SIG-M5 treated with dmso at 0.1 percent for 504 hours (cell line): ENCODE results near the gene AMZ2.
"Not testable (repeated sequence)": the region's sequence is repeated elsewhere in the genome, so short reads cannot be mapped to it uniquely, and the experiment has no call there.

ENCODE experiments used
- DNase-seq: peaks from one replicate; lab custom pipeline; 2025; ENCODE audit not compliant: unreplicated experiment; lab: John Stamatoyannopoulos, UW

Gene AMZ2

DNA sequence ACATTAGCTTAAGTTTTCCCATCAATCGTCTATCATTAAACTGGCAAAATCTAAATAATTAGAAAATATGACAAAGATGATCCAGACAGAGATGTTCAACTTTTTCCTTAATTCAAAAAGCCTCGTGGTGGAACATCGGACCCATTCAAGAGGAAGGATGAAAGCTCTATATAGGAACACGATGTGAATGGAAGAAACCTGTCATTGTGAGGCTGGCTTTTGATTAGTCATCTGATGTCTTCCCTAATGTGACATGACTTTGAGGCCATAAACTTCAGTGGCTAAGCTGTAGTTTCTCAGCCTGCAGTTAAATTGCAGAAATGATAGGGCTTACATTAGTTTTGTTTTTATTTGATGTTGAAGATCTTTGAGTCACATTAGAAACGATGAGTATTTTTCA, 1.0 kb downstream of the AMZ2 start:
- DNase-seq: peak; percentile 39

GRCh38 chr17:68249354-68249765, 1.5 kb downstream of the AMZ2 start:
- no peak for DNase-seq

DNA sequence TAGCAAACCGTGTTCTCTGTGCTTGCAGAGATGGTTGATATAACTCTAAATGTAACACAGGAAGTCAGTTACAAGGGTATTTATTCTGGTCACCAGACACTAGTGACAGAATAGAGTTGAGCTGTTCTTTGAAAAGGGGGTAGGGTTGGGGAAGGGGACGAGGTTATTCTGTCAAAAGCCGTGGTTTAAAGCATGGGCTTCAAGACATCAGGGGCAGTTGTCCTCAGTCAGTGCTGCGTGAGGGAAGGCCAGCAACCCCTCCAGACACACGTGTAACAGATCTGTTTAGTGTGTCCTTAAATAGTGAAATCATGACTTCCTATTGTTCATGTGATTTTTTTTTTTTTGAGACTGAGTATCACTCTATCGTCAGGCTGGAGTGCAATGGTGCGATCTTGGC, 5.6 kb downstream of the AMZ2 start:
- not testable (repeated sequence) for DNase-seq

DNA sequence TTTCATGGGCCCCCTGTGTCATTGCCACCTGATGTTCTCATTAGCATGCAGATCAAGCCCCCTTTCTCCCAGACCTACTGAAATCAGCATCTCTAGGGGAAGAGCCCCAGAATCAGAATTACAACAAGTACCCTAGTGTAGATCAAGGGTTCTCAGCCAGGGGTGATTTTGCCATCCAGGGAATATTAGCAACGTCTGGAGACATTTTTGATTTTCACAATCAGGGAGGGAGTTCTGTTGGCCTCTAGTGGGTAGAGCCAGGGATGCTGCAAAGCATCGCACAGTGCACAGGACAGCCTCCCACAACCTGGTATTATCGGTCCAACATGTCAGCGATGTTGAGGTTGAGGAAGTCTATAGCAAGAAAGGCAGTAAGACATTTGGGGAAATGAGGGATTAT, 7.3 kb downstream of the AMZ2 start:
- DNase-seq: no peak

DNA sequence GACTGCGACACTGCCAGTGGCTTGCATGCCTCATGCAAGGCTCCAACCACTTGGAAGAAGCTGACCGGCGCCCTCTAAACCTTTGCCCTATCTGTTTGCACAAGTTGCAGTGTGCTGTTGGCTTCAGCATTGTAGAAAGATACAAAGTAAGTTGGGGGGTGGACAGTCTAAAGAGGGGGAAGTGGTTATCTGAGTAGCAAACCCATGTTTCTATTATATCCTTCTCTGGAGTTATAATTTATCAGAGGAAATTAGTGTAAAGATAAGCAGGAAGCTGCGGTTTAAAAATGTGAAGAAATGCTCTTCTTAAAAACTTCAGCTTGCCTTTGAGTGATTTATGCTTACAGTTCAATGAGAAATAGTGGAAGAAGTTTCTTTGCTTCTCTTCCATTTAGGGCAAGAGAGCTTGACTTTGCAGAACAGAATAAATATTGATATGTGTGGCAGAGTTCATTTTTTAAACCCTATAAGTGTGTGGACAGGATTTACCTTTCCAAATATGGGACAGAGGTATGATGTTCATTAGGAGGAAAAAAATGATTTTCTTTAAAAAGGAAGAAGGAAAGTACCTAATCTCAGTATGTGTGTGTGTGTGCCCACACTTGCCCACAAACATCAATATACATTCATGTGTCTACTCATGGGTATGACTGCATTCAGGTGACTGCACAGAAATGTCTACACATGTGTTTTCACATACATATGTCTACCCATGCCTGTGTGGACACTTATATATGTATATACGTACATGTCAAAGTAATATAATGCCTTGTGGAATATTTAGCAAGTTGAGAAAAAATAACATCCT, 8.1 kb downstream of the AMZ2 start:
- DNase-seq: no peak

GRCh38 chr17:68256701-68257100, 8.9 kb downstream of the AMZ2 start:
- DNase-seq: not testable (repeated sequence)

DNA sequence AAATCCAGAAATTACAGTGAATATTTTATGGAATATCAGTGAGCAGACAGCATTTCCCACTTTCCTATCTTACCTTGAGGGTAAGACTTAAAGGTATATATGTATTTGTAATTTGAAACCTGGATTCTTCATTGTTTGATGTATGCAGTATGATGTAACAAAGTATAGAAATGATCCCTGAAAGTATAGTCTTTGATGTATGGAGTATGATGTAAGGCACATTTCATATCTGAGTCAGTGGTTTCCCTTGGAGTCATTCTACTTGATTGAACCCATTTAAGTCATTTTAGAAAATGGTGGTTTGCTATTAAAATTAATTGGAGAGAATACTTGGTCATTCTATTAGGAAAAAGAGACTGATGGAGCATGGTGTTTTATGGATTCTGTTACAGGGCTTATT, 10.1 kb downstream of the AMZ2 start:
- DNase-seq: no peak

GRCh38 chr17:68258890-68259647, 11.2 kb downstream of the AMZ2 start:
- DNase-seq: peak; percentile 40

DNA sequence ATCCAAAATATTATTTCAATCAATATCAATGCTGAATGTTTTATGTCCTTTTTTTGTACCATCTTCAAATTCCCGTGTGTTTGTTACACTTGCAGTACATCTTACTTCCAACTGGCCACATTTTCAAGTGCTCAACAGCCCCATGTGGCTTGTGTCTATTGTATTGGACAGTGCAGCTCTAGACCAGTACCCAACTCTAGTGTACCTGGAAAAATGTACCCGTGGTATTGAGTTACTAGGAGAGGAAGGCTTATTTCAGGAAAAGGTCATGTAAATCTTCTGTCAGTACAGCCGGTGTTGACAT, 11.8 kb downstream of the AMZ2 start:
- DNase-seq: peak; percentile 27

DNA sequence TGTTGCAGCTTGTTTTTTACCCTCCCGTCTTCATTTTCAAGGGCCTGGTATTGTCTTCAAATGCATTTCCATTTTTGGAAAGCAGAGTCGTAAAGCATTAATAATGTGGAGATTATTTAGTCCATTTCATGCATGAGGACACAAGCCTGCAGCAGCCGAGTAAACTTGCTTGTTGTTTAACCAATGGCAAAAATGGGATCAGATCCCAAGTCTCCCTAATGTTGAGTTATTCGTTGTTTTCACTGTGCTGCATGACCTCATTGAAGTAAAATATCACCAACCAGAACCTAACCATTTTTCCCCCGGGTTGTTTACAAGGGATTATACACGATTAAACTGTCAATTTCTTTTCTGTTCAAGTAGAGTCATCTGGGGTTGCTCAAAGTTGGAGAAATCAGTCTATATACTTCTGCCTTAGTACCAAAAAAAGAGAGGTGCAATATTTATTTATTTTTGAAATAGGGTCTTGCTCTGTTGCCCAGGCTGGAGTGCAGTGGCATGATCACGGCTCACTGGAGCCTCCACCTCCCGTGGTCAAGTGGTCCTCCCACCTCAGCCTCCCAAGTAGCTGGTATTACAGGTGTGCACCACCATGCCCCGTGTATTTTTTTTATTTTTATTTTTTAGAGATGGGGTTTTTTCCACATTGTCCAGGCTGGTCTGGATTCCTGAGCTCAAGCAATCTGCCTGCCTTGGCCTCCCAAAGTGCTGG, 12.4 kb downstream of the AMZ2 start:
- no peak for DNase-seq

DNA sequence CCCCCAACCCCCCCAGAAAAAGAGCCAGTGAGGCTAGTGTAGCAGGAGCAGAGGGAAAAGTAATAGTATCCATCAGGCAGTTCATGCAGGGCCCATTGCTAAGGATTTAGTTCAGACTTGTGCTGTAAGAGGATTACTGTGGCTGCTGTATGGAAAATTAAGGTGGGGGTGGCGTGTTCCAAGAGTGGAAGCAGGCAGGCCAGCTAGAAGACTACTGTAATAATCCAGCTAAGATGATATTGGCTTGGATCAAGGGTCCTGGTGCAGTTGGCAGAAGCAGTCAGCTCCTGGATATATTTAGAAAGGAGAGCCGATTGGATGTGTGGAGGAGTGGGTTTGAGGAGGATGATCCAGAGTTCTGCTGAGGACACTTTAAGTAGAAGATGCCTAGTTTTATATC, 14.6 kb downstream of the AMZ2 start:
- DNase-seq: not testable (repeated sequence)

- DNase-seq: peak; percentile 55
These were observed 15.3 kb downstream of the AMZ2 start for GRCh38 chr17:68263101-68263681.

DNA sequence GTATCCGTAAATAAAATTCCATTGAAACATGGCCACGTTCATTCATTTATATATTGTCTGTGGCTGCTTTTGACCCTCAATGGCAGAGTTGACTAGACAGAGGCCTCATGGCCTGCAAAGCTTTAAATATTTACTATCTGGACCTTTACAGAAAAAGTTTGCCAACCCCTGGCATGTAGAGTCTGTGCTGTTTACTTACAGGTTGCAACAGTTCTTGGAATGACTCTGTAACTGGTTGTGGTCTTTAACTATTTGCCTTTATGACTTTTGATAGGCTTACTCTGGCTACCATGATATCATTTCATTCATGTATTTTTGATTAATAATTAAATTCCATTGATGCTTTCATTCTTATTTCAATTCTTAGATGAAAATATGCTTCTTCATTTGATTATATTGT, 18.0 kb downstream of the AMZ2 start:
- not testable (repeated sequence) for DNase-seq

- DNase-seq: no peak
These were observed 25.9 kb downstream of the AMZ2 start for GRCh38 chr17:68273722-68274121.

DNA sequence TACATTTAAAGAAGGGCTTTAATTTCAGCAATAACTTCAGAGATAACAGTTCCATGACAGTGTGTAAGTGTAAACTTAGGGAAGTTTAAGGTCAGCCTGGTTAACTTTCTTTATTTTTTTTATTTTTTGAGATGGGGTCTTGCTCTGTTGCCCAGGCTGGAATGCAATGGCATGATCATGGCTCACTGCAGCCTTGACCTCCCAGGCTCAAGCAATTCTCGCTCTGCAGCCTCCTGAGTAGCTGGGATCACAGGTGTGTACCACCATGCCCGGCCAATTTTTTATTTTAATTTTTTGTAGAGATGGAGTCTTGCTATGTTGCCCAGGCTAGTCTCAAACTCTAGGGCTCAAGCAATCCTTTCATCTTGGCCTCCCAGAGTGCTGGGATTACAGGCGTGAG, 28.5 kb downstream of the AMZ2 start:
- DNase-seq: not testable (repeated sequence)

GRCh38 chr17:68277807-68278206, 30.0 kb downstream of the AMZ2 start:
- no peak for DNase-seq

- not testable (repeated sequence) for DNase-seq
These were observed 34.1 kb downstream of the AMZ2 start for GRCh38 chr17:68281965-68282364.

DNA sequence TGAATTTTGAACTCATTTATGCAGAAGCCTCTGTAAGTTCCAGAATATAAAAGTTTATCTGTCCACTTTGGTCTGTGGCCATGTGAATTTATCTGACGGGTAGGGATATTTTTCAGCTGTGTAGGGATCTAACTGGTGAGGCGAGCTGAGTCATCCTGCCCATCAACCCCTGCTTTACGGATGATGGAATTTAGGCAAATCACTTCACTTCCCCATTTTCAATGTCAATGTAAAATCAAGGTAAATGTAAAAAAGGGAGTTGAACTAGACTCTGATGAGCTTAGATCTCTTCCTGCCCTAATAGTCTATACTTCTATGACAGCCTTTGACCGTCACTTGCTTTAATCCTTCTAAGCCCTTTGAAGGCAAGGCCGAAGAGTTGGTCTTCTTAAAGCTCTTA, 40.5 kb downstream of the AMZ2 start:
- DNase-seq: peak; percentile 78

DNA sequence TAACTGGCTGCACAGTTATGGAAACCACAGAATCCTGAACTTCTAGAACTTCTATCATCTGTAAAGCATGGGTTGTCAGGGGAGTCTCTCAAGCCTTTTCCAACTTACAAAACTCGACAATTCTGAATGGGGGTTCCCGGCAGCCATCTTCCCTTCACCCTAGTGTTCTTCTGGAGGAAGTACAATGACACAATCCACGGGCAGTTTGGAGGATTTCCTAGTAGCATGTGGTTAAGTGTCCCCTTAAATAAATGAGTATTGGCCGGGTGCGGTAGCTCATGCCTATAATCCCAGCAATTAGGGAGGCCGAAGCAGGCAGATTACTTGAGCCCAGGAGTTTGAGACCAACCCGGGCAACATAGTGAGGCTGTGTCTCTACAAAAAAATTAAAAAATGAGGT, 41.0 kb downstream of the AMZ2 start:
- peak; percentile 82 for DNase-seq

- no peak for DNase-seq
These were observed 41.6 kb downstream of the AMZ2 start for GRCh38 chr17:68289473-68289872.

DNA sequence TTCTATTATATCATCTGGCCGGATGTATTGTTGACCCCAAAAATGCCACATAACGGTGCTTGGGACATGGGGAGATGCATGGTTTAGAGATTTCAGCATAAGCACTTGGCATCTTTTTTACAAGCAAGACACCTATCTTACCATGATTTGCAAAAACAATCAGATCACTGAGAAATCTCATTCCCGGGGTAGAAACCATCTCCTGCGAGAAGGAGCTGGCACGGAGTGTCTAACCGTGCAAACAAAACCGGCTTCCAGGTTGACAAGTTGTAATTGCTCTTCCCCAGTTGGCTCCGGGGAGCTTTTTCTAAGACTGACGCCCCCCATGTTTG, 42.1 kb downstream of the AMZ2 start:
- DNase-seq: no peak
